Measurements from ENCODE around the gene GALNT7.
"Not testable (repeated sequence)": the region's sequence is repeated elsewhere in the genome, so short reads cannot be mapped to it uniquely, and the experiment has no call there.

Gene GALNT7, protein sequence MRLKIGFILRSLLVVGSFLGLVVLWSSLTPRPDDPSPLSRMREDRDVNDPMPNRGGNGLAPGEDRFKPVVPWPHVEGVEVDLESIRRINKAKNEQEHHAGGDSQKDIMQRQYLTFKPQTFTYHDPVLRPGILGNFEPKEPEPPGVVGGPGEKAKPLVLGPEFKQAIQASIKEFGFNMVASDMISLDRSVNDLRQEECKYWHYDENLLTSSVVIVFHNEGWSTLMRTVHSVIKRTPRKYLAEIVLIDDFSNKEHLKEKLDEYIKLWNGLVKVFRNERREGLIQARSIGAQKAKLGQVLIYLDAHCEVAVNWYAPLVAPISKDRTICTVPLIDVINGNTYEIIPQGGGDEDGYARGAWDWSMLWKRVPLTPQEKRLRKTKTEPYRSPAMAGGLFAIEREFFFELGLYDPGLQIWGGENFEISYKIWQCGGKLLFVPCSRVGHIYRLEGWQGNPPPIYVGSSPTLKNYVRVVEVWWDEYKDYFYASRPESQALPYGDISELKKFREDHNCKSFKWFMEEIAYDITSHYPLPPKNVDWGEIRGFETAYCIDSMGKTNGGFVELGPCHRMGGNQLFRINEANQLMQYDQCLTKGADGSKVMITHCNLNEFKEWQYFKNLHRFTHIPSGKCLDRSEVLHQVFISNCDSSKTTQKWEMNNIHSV

DNA sequence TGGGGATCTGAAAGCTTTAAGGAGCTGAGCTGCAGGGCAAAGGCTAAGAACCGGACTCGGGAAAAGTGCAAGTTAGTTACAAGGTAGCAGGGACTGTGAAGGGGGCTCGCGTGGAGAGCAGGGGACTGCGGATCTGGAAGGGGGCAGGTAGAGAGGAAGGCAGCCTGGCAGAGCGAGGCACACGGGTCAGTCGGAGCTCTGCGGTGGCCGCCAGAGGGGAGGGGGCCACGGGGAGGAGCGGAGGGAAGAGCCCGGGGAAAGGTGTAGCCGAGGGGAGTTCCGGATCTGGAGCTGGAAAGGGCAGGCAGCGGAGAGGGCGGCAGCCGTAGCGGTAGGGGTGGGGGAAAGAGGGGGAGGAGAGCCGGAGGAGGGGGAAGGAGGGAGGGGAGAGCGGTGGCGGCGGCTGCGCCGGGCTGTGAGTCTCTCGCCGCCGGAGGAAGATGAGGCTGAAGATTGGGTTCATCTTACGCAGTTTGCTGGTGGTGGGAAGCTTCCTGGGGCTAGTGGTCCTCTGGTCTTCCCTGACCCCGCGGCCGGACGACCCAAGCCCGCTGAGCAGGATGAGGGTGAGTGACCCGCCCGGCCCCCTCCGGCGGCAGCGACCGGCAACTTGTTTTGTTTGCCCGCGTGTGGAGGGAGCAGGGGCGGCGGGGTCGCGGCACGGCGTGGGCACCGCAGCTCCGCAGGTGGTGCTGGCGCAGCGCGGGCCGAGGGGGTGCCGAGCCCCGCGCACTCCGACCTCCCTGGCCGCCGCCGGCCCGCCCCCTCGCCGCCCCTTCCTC is at the start of gene GALNT7:
Gene GALNT7 (plus strand): TSS at position 416 of the 782 bp plus-strand sequence. CDS start 25 bp downstream, at position 441.
- DNase-seq = peak; percentile 33 to 77

- DNase-seq = not testable (repeated sequence)
Observed at GRCh38 chr4:173118819-173119218, 49.8 kb upstream of the GALNT7 start.

DNA sequence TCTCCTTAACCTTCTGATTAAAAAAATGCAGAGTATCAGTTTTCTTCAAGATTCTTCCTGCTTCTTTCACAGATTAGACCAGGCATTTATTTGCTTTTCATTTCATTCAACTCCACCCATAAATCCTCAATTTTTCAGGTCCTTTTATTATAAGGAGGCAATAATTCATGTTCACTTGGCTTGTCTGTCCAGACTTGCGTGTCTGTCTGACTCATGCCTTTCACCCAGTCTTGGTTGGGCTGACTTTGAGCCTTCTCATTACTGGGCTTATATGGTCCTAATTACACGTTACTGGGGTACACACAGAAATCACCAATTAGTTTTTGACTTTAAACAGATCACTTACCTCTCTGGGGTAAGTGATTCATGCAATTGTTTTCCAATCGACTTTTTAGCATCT is 48.8 kb upstream of the GALNT7 start:
- DNase-seq = no peak

GRCh38 chr4:173121076-173121561 is 47.5 kb upstream of the GALNT7 start:
- DNase-seq = peak in 1 of 2 donors; percentile 55

- no peak for DNase-seq
Observed at GRCh38 chr4:173124209-173124865, 44.3 kb upstream of the GALNT7 start.

GRCh38 chr4:173125216-173125812 is 43.3 kb upstream of the GALNT7 start:
- no peak for DNase-seq

- DNase-seq = no peak
Observed at GRCh38 chr4:173128199-173128890, 40.3 kb upstream of the GALNT7 start.

DNA sequence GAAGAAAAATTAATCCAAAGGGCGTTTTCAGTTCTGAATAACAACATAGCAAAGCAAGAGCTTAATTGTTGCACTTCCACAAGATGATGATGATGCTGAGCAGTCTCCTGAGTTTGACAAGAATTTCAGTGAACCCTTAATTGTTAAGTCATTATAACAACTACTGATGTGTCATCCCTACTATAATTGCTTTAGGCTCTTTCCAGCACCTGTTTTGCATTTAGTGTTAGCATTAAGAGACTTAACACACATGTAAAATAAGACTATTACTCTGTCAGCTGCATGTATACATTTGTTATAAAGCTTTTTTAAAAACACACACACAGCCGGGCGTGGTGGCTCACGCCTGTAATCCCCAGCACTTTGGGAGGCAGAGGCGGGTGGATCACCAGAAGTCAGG is 37.9 kb upstream of the GALNT7 start:
- DNase-seq = no peak

DNA sequence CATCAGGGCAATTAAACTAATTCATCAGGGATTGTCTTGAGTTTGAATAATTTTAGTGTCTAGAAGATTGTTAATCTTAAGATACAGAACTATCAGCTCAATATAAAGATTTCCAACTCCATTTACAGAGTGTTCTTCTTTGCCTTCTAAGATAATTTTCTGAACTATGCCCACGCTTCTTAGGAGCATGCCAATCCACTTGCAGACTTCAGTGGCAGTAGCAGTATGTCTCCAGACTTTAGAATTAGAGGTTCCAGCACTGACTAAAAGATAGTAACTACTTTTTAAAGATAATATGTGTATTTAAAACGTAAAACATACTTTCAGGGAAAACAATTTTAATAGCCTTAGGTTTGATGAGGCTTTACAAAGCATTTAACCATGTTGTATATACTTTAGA is 34.2 kb upstream of the GALNT7 start:
- no peak for DNase-seq

DNA sequence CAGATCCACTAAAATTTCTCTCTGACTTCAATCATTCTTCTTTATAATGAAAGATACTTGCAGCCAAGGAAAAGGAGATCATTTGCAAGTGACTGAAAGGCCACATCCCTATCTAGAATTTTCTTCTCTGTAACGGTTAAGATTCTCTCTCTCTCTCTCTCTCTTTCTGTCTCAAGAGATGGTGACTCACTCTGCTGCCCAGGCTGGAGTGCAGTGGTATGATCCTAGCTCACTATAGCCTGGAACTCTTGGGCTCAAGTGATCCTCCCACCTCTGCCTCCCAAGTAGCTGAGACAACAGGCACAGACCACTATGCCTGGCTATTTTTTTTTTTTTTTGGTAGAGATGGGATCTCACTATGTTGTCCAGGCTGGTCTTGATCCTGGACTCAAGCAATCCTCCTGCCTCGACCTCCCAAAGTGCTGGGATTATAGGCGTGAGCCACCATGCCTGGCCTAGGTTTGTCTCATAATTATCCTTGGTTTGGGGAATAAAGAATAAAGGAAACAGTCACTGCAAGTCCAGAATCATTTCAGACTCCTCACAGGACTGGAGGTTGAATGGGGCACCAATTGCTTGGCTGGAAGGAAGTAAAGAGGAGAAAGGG is 33.3 kb upstream of the GALNT7 start:
- no peak for DNase-seq

- no peak for DNase-seq
Observed at GRCh38 chr4:173138624-173139023, 30.0 kb upstream of the GALNT7 start.

DNA sequence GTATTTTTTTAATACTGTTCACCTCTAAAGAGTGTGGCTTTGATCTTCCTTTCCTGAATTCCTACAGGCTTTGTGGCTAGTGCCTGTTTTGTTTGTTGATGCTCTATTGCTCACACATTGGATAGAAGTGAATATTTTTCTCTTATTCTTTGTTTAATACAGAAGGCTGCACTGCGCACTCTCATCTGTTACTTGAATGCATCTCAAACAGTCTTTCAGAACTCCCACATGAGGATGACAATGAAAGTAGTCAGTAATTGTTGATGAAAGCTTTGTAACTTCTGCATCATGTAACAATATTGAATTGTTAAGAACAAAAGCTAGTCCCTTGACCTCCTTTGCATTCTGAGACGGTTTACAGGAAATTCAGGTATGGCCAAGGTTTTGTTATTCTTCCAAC is 29.1 kb upstream of the GALNT7 start:
- DNase-seq = no peak

DNA sequence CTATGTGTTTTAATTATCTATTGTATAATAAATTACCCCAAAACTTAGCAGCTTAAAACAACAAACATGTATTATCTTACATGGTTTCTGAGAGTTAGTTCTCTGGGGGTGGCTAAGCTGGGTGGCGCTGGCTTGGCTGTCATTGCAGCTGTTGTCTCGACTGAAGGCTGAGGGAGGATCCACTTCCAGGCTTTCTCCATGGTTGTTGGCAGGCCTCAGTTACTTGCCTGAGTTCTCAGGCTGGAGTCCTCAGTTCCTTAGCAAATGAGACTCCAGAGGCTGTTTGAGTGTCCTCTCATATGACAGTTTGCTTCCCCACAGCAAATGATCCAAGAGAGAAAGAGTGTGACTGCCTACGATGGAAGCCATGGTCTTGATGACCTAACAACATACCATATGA is 23.5 kb upstream of the GALNT7 start:
- DNase-seq = no peak

GRCh38 chr4:173146456-173146855 is 22.2 kb upstream of the GALNT7 start:
- DNase-seq = no peak

- DNase-seq = no peak
Observed at GRCh38 chr4:173151496-173151895, 17.1 kb upstream of the GALNT7 start.

DNA sequence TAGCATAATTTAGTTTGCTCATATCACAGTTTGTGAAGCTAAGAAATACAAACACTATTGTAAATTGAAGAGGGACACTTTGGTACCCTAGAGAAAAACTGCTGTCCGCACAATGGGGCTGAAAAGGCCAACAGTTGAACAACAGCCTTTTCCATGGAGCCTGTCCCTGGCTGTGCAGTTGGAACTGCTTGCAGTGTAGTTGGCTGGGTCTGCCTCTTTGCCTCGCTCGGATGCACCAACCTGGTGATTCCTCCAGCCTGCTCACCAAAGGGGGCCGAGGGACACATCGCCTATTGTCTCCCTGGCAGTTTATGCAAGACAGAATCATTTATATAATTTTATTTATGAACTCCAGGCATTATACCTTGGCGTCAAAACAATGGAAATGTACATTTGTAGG is 16.5 kb upstream of the GALNT7 start:
- no peak for DNase-seq

DNA sequence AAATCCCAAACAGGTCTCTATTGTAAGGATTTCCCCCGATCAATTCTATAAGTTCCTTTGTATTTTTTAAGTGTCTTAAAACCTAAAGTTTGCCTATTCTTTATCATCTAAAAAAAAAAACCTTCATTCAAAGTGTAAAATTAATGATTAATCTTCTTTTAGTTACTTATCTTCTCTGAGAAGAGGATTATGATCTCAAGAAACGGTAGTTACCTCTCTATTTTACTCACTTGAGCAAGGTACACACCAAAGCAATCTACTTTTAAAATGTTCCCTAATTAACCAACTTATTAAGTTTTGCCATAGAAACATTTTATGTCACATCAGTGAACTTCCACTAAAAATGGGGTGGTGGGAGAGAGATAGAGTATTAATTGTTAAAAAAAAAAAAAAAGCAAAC is 15.2 kb upstream of the GALNT7 start:
- DNase-seq = no peak

DNA sequence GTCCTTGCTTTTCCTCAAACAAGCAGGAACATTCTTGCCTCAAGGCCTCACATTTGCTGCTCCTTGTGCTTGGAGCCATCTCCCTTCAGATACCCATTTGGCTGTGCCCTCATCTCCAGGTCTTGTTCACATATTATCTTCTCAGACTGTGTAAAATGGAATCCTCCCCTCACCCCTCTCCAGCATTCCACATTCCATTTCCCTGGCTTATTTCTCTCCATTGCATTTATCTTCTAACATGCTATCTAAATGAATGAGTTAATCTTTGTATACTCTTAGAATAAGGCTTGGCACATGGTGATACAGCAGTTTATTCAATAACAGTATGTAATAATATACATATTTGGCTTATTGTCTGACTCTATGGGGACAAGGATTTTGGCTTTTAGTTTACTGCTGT is 8.8 kb upstream of the GALNT7 start:
- no peak for DNase-seq

- DNase-seq = no peak
Observed at GRCh38 chr4:173160871-173161270, 7.7 kb upstream of the GALNT7 start.

DNA sequence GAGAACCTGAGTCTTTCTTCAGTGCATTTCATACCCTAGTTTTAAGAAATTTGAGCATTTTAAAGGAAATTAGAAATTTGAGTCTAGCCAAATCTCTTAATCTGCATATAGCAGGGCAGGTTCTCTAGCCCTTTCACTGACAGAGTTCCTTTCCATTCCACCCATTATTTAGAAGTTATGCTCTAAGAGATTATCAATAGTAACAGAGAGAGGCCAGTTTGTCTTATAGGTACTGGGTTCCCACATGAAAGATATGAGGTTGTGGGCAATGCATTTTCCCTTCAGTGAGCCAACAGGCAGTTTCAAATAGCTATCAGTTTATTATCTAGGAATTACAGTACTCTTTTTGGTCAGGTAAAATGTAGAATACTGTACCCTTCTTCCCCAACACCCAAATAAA is 7.3 kb upstream of the GALNT7 start:
- no peak for DNase-seq

GRCh38 chr4:173165706-173166105 is 2.9 kb upstream of the GALNT7 start:
- no peak for DNase-seq

Measured in bone marrow (tissue), 2 donors.